ENCODE measurements around the gene PDE4C. TPM values are rescaled to one million over a fixed set of nuclear protein-coding genes. Genes with fewer than 3 reads are reported as not detected.

PDE4C gene
- total RNA-seq, 3 donors from 2014 or later (not counting 1 experiment from before 2014, with no cell fraction given): not detected

DNA sequence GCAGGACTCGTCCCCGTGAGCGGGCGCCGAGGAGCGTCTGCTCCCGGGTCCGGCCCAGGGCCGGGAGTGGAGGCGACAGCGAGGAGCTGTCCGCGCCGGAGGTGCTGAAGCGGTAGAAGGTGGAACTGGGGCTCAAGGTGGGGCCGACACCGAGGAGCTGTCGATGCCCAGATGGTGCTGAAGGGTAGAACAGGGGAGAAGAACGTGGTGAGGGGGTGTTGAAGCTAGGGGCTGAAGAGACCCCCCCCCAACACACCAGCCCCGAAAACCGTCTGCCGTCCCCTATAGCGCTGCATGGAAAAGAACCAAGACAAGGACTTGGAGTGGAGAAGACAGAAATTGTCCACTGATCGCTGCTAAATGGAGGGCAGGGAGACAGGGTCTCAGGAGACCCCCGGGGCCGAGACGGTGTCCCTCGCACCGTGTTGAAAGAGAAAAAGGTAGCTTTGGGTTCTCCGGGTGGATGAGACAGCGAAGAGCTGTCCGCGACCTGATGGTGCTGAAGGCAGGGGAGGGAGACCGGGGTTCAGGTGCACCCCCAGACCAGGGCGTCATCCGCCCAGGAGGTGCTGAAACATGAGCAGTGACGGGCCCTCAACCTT, 7.1 kb upstream of the PDE4C start:
- intact Hi-C loops (cut with micrococcal nuclease): no loop called here
- H3K27me3 Mint-ChIP-seq (ENCODE audit: low read depth in 2 of 2): peaks cover 42 to 49% of the 10 kb centered on the region in 2 donors

GRCh38 chr19:18232540-18233223, 6.4 kb upstream of the PDE4C start:
- TF ChIP-seq, protein P1, sequence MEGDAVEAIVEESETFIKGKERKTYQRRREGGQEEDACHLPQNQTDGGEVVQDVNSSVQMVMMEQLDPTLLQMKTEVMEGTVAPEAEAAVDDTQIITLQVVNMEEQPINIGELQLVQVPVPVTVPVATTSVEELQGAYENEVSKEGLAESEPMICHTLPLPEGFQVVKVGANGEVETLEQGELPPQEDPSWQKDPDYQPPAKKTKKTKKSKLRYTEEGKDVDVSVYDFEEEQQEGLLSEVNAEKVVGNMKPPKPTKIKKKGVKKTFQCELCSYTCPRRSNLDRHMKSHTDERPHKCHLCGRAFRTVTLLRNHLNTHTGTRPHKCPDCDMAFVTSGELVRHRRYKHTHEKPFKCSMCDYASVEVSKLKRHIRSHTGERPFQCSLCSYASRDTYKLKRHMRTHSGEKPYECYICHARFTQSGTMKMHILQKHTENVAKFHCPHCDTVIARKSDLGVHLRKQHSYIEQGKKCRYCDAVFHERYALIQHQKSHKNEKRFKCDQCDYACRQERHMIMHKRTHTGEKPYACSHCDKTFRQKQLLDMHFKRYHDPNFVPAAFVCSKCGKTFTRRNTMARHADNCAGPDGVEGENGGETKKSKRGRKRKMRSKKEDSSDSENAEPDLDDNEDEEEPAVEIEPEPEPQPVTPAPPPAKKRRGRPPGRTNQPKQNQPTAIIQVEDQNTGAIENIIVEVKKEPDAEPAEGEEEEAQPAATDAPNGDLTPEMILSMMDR (IDR thresholded peaks at IDR 0.05): no peak
- H3K4me3 Mint-ChIP-seq: no peak overlapping the region
- no peaks in the 10 kb centered on the region for H3K36me3 Mint-ChIP-seq
- H3K27ac Mint-ChIP-seq: no peak overlapping the region
- peaks cover 0 to 3% of the 10 kb centered on the region in 2 donors for H3K9me3 Mint-ChIP-seq
- ATAC-seq: peak in 1 of 3 donors; percentile 12
- H3K27me3 Mint-ChIP-seq (ENCODE audit: low read depth in 2 of 2): peaks cover 44 to 53% of the 10 kb centered on the region in 2 donors
- H3K27ac ChIP-seq (ENCODE audit: low read length): no peak overlapping the region
- peaks cover 6% of the 10 kb centered on the region for H3K4me1 ChIP-seq (ENCODE audit: control insufficient read depth, insufficient read depth, low read length)
- intact Hi-C loops (cut with micrococcal nuclease): no loop called here
- H3K4me3 ChIP-seq (ENCODE audit: low read length): no peak overlapping the region
- H3K27me3 ChIP-seq (ENCODE audit: control insufficient read depth, insufficient read depth, low read length): peaks cover 20% of the 10 kb centered on the region
- no peaks in the 10 kb centered on the region for H3K36me3 ChIP-seq (ENCODE audit: control insufficient read depth, insufficient read depth, low read length)
- H3K4me1 Mint-ChIP-seq: peaks cover 0 to 8% of the 10 kb centered on the region in 2 donors
- WGBS (ENCODE audit: insufficient coverage): 9% methylated on average over 46 of the region's 46 CpGs
- DNase-seq: no peak
- peaks cover 10% of the 10 kb centered on the region for H3K9me3 ChIP-seq (ENCODE audit: control insufficient read depth, insufficient read depth, low read length)

More for the DNA sequence above, 7.1 kb upstream of the PDE4C start:
- no peaks in the 10 kb centered on the region for H3K36me3 ChIP-seq (ENCODE audit: control insufficient read depth, insufficient read depth, low read length)
- peaks cover 10% of the 10 kb centered on the region for H3K9me3 ChIP-seq (ENCODE audit: control insufficient read depth, insufficient read depth, low read length)
- TF ChIP-seq, protein P1 (IDR thresholded peaks at IDR 0.05): no peak
- H3K4me1 ChIP-seq (ENCODE audit: control insufficient read depth, insufficient read depth, low read length): peaks cover 6% of the 10 kb centered on the region
- Mint-ChIP-seq H3K4me1 (peaks cover 0 to 8% of the 10 kb centered on the region in 2 donors), H3K9me3 (peaks cover 0 to 3% of the 10 kb centered on the region in 2 donors), H3K4me3 (no peak overlapping the region), H3K36me3 (no peaks in the 10 kb centered on the region), H3K27ac (no peak overlapping the region)
- peaks cover 20% of the 10 kb centered on the region for H3K27me3 ChIP-seq (ENCODE audit: control insufficient read depth, insufficient read depth, low read length)
- 21% methylated on average over 36 of the region's 37 CpGs for WGBS (ENCODE audit: insufficient coverage)
- DNase-seq (peak; percentile 65 to 74), ATAC-seq (peak; percentile 61 to 98 (median 88))
- H3K4me3 ChIP-seq (ENCODE audit: low read length): no peak overlapping the region
- H3K27ac ChIP-seq (ENCODE audit: low read length): no peak overlapping the region

DNA sequence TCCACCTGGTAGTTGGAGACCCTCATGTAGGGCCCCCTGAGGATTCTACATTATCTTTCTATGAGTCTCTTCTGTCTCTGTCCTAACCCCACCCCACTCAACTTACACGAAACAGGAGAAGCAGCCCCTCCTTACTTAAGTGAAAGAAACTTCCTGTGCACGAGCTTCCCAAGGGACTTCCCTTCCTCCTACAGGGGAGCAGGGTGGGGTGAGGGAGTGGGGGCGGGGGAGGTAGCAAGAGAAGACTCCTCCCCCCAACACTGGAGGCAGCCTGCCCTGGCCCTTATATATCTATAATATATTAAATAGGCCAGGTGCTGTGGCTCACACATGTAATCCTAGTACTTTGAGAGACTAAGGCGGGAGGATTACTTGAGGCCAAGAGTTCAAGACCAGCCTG, 5.5 kb upstream of the PDE4C start:
- Histone ChIP-seq H3K36me3 (ENCODE audit: control insufficient read depth, insufficient read depth, low read length) (no peaks in the 10 kb centered on the region), H3K9me3 (ENCODE audit: control insufficient read depth, insufficient read depth, low read length) (peaks cover 10% of the 10 kb centered on the region), H3K27ac (ENCODE audit: low read length) (no peak overlapping the region), H3K27me3 (ENCODE audit: control insufficient read depth, insufficient read depth, low read length) (peaks cover 28% of the 10 kb centered on the region), H3K4me3 (ENCODE audit: low read length) (no peak overlapping the region), H3K4me1 (ENCODE audit: control insufficient read depth, insufficient read depth, low read length) (peaks cover 6% of the 10 kb centered on the region)
- H3K27me3 Mint-ChIP-seq (ENCODE audit: low read depth in 2 of 2): peaks cover 53 to 62% of the 10 kb centered on the region in 2 donors
- ATAC-seq: no peak
- DNase-seq: no peak
- H3K4me1 Mint-ChIP-seq: peaks cover 0 to 12% of the 10 kb centered on the region in 2 donors
- no peak overlapping the region for H3K4me3 Mint-ChIP-seq
- 72% methylated on average over 1 of the region's 4 CpGs for WGBS (ENCODE audit: insufficient coverage)
- intact Hi-C loops (cut with micrococcal nuclease): no loop called here
- no peaks in the 10 kb centered on the region for H3K36me3 Mint-ChIP-seq
- no peak overlapping the region for H3K27ac Mint-ChIP-seq
- H3K9me3 Mint-ChIP-seq: peaks cover 0 to 3% of the 10 kb centered on the region in 2 donors
- TF ChIP-seq, protein P1 (IDR thresholded peaks at IDR 0.05): no peak
